Measurements from ENCODE around the gene DPP4. TPM values are rescaled to one million over a fixed set of nuclear protein-coding genes. Genes with fewer than 3 reads are reported as not detected.

Gene DPP4
- total RNA-seq, 1 donor from 2014 or later = 0.49 TPM

DNA sequence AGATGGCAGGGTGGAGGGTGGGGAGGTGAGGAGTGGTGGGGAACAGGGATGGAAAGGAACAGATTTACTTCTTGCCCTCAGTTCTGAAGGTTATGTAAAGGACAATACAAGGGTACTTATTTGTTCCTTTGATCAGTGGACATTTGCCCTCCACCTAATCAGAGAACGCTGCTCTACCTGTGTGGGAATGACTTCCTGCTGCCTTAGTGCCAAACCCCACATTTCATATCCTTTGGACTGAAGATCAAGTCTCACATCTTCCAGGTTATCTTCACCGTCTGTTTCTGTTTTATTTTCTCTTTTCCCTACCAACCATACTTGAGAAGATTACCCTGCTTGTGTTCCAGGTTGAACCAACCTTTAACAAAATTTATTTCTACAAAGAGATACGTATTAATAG lies 8.7 kb upstream of the DPP4 start:
- Mint-ChIP-seq H3K27me3 (ENCODE audit: insufficient read depth, low read depth) (no peaks in the 10 kb centered on the region), H3K9me3 (peaks cover 10% of the 10 kb centered on the region), H3K4me1 (peaks cover 3% of the 10 kb centered on the region), H3K36me3 (peaks cover 2% of the 10 kb centered on the region), H3K4me3 (no peak overlapping the region), H3K27ac (no peak overlapping the region)
- no peak overlapping the region for H3K27ac ChIP-seq
- TF ChIP-seq, protein P1, sequence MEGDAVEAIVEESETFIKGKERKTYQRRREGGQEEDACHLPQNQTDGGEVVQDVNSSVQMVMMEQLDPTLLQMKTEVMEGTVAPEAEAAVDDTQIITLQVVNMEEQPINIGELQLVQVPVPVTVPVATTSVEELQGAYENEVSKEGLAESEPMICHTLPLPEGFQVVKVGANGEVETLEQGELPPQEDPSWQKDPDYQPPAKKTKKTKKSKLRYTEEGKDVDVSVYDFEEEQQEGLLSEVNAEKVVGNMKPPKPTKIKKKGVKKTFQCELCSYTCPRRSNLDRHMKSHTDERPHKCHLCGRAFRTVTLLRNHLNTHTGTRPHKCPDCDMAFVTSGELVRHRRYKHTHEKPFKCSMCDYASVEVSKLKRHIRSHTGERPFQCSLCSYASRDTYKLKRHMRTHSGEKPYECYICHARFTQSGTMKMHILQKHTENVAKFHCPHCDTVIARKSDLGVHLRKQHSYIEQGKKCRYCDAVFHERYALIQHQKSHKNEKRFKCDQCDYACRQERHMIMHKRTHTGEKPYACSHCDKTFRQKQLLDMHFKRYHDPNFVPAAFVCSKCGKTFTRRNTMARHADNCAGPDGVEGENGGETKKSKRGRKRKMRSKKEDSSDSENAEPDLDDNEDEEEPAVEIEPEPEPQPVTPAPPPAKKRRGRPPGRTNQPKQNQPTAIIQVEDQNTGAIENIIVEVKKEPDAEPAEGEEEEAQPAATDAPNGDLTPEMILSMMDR (IDR thresholded peaks at IDR 0.05) = no peak
- TF ChIP-seq EZH2phosphoT487 (IDR thresholded peaks at IDR 0.05) (no peak), EZH2 (IDR thresholded peaks at IDR 0.05) (no peak)
- no peak overlapping the region for H3K4me2 ChIP-seq
- no peaks in the 10 kb centered on the region for H3K27me3 ChIP-seq
- peaks cover 8% of the 10 kb centered on the region for H3K4me1 ChIP-seq
- H3K9me3 ChIP-seq (ENCODE audit: low read depth) = no peaks in the 10 kb centered on the region
- H2AFZ ChIP-seq (replicated peaks) = no peak overlapping the region
- no peaks in the 10 kb centered on the region for H3K36me3 ChIP-seq
- DNase-seq (ENCODE audit: low spot score) = no peak
- no peaks in the 10 kb centered on the region for H3K79me2 ChIP-seq (ENCODE audit: low read depth)
- no peak overlapping the region for H3K4me3 ChIP-seq
- no peak overlapping the region for H3K9ac ChIP-seq
- H4K20me1 ChIP-seq (ENCODE audit: low read depth) = no peaks in the 10 kb centered on the region
- no peaks in the 10 kb centered on the region for H3F3A ChIP-seq (ENCODE audit: low read depth)

DNA sequence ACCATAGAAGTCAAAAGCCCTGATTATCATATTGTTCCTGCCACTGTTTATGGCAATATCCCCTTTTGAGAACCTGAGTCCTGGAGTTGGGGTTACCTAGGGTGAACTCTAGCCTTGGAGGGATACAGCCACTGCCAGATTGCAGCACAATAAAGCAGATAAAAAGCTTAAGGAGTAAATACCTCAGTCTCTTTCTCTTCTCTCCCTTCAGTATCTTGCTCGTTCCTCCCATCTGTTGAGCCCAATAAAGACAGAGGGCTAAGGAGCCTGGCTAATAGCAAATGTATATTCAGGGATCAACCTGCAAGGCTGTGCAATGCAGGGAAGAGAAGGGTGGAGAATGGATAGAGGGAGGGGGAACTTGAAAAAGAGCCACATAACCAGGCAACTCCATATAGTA lies 8.0 kb upstream of the DPP4 start:
- Histone ChIP-seq H3K27ac (no peak overlapping the region), H3K4me3 (no peak overlapping the region), H4K20me1 (ENCODE audit: low read depth) (no peaks in the 10 kb centered on the region), H3K9me3 (ENCODE audit: low read depth) (no peaks in the 10 kb centered on the region), H3F3A (ENCODE audit: low read depth) (no peaks in the 10 kb centered on the region), H3K27me3 (no peaks in the 10 kb centered on the region), H3K79me2 (ENCODE audit: low read depth) (no peaks in the 10 kb centered on the region), H3K4me1 (peaks cover 8% of the 10 kb centered on the region), H2AFZ (replicated peaks) (no peak overlapping the region), H3K36me3 (no peaks in the 10 kb centered on the region), H3K4me2 (no peak overlapping the region), H3K9ac (no peak overlapping the region)
- Mint-ChIP-seq H3K27ac (no peak overlapping the region), H3K4me3 (no peak overlapping the region), H3K9me3 (peaks cover 12% of the 10 kb centered on the region), H3K4me1 (peaks cover 3% of the 10 kb centered on the region), H3K36me3 (peaks cover 2% of the 10 kb centered on the region), H3K27me3 (ENCODE audit: insufficient read depth, low read depth) (no peaks in the 10 kb centered on the region)
- no peak for DNase-seq (ENCODE audit: low spot score)
- TF ChIP-seq EZH2 (IDR thresholded peaks at IDR 0.05) (no peak), EZH2phosphoT487 (IDR thresholded peaks at IDR 0.05) (no peak)
- TF ChIP-seq, protein P1 (IDR thresholded peaks at IDR 0.05) = no peak

DNA sequence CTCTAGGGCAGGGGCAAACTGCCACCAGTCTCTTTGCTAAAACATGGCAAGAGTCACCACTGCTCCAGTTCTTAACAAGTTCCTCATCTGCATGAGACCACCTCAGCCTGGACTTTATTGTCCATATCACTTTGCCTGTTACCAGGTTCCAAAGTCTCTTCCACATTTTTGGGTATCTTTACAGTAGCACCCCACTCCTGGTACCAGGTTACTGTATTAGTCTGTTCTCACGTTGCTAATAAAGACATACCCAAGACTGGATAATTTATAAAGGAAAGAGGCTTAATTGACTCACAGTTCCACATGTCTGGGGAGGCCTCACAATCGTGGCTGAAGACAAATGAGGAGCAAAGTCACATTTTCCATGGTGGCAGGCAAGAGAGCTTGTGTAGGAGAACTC lies 5.5 kb upstream of the DPP4 start:
- no peaks in the 10 kb centered on the region for H4K20me1 ChIP-seq (ENCODE audit: low read depth)
- H3K36me3 Mint-ChIP-seq = peaks cover 2% of the 10 kb centered on the region
- H2AFZ ChIP-seq (replicated peaks) = no peak overlapping the region
- no peaks in the 10 kb centered on the region for H3K79me2 ChIP-seq (ENCODE audit: low read depth)
- H3K4me3 Mint-ChIP-seq = no peak overlapping the region
- no peak for DNase-seq (ENCODE audit: low spot score)
- peaks cover 4% of the 10 kb centered on the region for H3F3A ChIP-seq (ENCODE audit: low read depth)
- no peak overlapping the region for H3K4me3 ChIP-seq
- H3K4me1 Mint-ChIP-seq = peaks cover 12% of the 10 kb centered on the region
- no peak overlapping the region for H3K4me2 ChIP-seq
- H3K27ac ChIP-seq = no peak overlapping the region
- H3K36me3 ChIP-seq = no peaks in the 10 kb centered on the region
- peaks cover 6% of the 10 kb centered on the region for H3K27me3 Mint-ChIP-seq (ENCODE audit: insufficient read depth, low read depth)
- peaks cover 12% of the 10 kb centered on the region for H3K9me3 Mint-ChIP-seq
- peaks cover 9% of the 10 kb centered on the region for H3K4me1 ChIP-seq
- TF ChIP-seq EZH2phosphoT487 (IDR thresholded peaks at IDR 0.05) (no peak), EZH2 (IDR thresholded peaks at IDR 0.05) (no peak)
- H3K27ac Mint-ChIP-seq = no peak overlapping the region
- peaks cover 12% of the 10 kb centered on the region for H3K27me3 ChIP-seq
- H3K9ac ChIP-seq = no peak overlapping the region
- no peaks in the 10 kb centered on the region for H3K9me3 ChIP-seq (ENCODE audit: low read depth)

DNA sequence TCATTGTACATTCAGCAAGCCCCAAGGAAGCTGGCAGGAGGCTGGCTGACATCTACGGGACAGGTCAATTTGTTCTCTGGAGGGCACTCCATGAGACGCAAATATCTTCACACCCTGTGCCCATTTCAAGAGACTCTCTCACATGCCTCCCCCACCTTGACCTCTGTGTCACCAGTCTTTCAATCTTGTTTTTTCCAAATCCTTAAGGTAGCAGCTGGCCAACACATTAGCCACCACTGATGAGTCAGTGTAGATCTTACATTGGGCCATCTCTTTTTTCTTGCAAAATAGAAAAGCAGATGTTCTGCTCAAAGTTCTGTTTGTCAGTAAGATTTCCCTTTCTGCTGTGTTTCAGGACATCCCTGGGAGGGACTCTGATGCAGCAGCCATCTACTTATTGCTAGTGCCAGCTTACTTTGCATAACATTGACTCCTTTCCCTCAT lies 1.7 kb upstream of the DPP4 start:
- Histone ChIP-seq H3K27ac (no peak overlapping the region), H3K4me3 (no peak overlapping the region), H2AFZ (replicated peaks) (no peak overlapping the region), H3K27me3 (peaks cover 49% of the 10 kb centered on the region), H3K9ac (no peak overlapping the region), H3K4me1 (peaks cover 16% of the 10 kb centered on the region), H3K9me3 (ENCODE audit: low read depth) (no peaks in the 10 kb centered on the region), H3F3A (ENCODE audit: low read depth) (peaks cover 8% of the 10 kb centered on the region), H4K20me1 (ENCODE audit: low read depth) (no peaks in the 10 kb centered on the region), H3K36me3 (no peaks in the 10 kb centered on the region), H3K79me2 (ENCODE audit: low read depth) (no peaks in the 10 kb centered on the region), H3K4me2 (no peak overlapping the region)
- TF ChIP-seq EZH2 (IDR thresholded peaks at IDR 0.05) (no peak), EZH2phosphoT487 (IDR thresholded peaks at IDR 0.05) (no peak)
- TF ChIP-seq, protein P1 (IDR thresholded peaks at IDR 0.05) = no peak
- DNase-seq (ENCODE audit: low spot score) = no peak
- peaks cover 12% of the 10 kb centered on the region for H3K9me3 Mint-ChIP-seq
- peaks cover 21% of the 10 kb centered on the region for H3K4me1 Mint-ChIP-seq
- H3K36me3 Mint-ChIP-seq = peaks cover 2% of the 10 kb centered on the region
- H3K27ac Mint-ChIP-seq = no peak overlapping the region
- peaks cover 17% of the 10 kb centered on the region for H3K27me3 Mint-ChIP-seq (ENCODE audit: insufficient read depth, low read depth)
- no peak overlapping the region for H3K4me3 Mint-ChIP-seq

Measured in neural progenitor cell (in vitro differentiated cells).